NCI-H2227 treated with DMSO at 0.1 percent for 48 hours (cell line): ENCODE measurements around the gene FAM151A.

ENCODE experiments used
- DNase-seq: peaks from one replicate; lab custom pipeline; 2025; lab: John Stamatoyannopoulos, UW

The FAM151A gene

DNA sequence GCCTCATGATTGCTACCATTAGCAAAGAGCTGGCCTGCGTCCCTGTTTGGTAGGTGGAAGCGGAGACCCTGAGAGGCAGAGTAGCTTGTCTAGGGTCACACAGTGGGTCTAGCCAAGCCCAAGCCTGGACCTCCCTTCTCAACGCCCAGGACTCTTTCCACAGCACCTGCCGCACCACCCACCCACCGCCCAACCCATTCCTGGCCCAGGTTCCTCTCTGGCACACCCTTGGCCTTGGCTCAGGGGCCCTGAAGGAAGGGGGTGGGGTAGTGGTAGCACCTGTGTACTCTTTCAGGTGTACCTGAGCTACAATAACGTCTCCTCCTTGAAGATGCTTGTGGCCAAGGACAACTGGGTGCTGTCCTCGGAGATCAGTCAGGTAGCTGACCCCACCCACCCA is 19.3 kb downstream of the FAM151A start:
- DNase-seq, result no peak

- DNase-seq, result no peak
Measured at GRCh38 chr1:54603241-54603640, 20.1 kb downstream of the FAM151A start.

DNA sequence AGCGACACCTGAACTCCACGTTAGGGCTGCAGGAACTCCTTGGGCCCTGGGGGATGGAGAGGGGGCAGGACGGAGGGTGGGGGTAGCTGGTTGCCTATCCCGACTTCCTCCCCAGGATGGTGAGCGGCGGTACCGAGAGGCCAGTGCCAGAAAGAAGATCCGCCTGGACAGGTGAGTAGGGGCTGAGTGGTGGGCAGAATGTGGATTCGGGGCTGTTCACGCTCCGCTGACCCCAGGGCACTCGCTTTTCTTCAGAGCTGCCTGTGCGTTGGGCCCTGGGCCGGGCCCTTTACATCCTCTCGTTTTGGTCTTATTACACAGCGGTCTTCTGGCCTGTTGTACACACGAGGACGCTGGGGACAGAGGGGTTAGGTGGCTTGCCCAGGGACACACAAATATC is 20.8 kb downstream of the FAM151A start:
- no peak for DNase-seq

- DNase-seq, result no peak
Measured at GRCh38 chr1:54601730-54602129, 21.6 kb downstream of the FAM151A start.

DNA sequence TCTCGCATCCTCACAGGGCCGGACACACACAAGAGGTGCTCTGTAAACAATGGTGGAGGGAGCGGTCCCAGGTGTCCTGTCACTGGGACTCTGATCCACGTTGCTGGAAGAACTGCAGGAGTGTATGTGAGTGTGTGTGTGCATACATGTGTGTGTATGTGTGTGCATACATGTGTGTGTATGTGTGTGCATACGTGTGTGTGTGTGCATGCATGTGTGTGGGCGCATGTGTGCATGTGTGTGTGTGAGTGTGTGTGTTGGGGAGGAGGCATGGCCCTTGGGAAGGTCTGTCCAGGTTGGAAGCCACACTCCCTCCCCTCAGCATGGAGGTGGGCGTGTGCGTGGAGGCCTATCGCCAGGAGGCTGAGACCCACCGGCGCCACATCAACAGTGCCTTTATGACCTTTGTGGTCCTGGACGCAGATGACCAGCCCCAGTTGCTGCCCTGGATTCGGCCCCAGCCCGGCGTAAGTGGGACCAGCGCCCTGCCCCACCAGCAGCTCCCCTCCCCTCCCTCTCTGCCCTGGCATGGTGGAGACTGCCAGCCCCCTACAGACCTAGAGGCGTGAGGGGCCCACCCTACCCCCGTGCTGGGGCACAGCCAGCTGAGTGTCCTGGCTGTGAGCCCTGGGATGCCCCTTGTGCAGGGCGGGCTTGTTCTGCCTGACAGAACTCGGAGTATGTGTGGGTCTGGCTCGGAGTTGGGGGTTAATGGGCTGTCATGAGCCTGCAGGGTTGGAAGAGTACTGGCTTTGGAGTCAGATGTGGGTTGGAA is 22.2 kb downstream of the FAM151A start:
- DNase-seq, result no peak

- DNase-seq, result no peak
Measured at GRCh38 chr1:54599211-54599823, 24.0 kb downstream of the FAM151A start.

DNA sequence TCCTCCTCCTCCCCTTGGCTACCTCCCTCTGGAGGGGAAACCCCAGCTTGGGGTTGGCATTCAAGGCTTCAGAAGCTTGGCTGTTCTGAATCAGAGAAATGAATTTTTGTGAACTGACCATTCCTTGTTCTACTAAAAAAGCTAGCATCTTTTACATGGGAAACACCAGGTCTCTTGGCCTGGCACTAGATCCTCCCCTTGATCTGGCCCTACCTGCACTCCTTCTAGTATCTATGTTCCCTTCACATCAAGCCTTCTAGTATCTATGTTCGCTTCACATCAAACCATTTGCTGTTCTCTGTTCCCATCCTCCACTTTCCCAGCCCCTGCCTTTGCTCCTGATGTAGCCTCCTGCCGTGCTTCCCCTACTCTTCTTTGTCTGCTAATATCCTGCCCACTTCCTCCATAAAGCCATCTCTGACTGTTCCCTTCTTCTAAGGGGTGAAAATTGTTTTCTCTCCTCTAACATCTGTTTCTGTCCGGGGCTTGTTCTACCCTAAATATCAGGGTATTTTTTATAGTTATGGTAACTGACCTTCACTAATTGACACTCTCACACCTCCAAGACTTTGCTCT is 25.8 kb downstream of the FAM151A start:
- DNase-seq, result no peak

DNA sequence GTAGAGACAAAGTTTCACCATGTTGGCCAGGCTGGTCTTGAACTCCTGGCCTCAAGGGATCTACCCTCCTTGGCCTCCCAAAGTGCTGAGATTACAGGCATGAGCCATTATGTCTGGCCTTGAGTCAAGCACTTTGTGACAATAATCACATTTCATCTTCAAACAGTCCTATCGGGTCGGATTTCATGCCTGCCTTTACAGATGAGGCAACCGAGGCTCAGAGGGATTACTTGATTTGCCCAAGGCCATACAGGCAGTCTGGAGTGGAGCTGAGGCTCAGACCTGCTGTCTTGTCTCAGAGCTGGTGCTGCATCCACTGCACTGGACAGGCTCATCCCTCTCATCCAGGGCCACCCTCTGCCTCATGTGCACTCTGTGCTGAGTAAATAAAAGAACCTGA is 26.6 kb downstream of the FAM151A start:
- DNase-seq, result no peak

GRCh38 chr1:54595956-54596498 is 27.3 kb downstream of the FAM151A start:
- no peak for DNase-seq

- no peak for DNase-seq
Measured at GRCh38 chr1:54594463-54594862, 28.9 kb downstream of the FAM151A start.

DNA sequence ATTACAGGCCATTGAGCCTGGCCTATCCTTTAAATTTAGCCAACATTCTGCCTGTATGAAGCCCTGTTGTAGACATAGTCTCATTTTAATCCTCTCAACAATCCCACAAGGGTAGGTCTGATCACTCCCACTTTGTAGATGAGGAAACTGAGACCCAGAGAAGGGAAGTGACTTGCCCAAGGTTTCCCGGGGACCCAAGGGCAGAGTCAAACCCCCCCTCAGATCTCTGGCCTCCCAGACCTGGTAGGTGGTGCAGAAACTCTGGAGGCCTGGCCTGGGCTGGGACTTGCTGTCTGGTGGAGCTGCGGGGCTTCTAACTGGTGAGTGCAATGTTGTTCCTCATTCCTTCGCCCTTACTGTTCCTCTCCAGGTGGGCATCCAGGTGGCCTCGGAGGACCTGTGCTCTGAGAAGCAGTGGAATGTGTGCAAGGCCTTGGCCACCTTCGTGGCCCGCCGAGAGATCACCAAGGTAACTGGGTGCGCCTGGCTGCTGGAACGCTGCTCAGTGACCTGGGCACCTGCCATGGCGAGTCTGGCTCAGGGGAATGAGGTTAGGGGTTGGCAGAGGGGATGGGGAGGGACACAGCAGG is 29.7 kb downstream of the FAM151A start:
- no peak for DNase-seq

- DNase-seq, result no peak
Measured at GRCh38 chr1:54591127-54591756, 32.1 kb downstream of the FAM151A start.

GRCh38 chr1:54588377-54588776 is 34.9 kb downstream of the FAM151A start:
- no peak for DNase-seq

DNA sequence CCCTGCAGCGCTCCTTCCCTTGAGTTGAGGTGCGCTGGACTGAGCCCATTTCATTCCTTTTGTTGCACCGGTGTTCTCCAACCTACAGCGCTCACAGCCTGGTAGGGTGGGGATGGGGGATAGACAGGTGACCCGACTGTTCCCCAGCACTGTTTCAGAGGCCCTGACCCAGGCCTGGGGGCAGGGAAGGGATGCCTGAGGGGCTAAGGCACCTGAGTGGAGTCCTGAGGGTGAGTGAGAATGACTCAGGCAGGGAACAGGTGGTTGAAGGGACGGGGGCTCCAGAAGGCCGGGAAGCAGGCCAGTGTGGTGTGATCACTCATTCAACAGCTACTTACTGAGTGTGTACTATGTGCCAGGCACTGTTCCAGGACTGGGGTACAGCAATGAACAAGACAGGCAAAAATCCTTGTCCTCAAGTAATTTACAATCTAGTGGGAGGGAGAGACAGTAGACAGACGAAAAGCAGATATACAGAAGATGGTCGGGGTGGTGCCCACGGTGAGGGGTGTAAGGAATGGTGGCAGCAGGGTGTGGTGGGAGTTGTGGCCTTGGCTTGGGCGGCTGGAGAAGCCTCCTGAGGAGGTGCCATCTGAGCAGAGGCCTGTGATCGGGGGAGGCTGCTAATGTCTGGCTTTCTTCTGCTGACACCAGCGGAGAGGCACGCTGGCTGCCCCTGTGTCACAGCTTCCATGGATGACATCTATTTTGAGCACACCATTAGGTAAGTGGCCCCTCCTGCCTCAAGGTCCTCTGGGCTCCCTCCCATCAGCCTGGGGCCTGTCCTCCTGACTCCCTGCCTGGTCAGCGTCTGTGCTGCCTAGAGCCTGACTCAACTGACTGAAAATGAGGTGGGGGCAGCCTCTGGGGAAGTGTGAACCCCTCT is 37.9 kb downstream of the FAM151A start:
- DNase-seq, result no peak

DNA sequence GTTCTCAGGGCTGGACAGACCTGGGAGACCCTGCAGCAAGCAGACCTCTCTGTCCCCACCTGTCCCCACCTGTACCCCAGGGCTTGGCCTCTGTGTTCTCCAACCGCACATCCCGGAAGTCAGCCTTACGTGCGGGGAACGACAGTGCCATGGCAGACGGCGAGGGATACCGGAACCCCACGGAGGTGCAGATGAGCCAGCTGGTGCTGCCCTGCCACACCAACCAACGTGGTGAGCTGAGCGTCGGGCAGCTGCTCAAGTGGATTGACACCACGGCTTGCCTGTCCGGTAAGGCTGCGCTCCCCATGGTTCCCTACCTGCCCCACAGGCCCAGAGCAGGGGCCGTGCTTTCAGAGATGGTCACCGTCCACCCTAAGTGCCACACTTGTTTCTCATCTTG is 38.8 kb downstream of the FAM151A start:
- no peak for DNase-seq

GRCh38 chr1:54583871-54584270 is 39.5 kb downstream of the FAM151A start:
- no peak for DNase-seq

DNA sequence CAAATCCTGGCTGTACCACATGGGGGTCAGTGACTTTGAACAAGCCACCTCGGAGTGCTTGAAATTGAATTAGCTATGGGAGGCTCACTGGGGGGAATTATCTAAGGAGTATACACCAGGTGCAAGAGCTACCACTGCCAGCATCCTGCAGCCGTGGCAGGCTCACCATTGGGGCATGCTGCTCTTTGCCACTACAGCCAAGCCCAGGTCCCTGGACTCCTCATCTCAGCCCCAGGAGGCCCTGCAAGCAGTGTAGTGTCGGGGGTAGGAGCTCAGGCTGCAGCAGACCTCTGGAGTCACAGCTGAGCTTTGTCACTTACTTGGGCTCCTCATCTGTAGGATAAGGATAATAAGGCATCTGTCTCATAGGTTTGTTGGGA is 40.0 kb downstream of the FAM151A start:
- DNase-seq, result no peak

DNA sequence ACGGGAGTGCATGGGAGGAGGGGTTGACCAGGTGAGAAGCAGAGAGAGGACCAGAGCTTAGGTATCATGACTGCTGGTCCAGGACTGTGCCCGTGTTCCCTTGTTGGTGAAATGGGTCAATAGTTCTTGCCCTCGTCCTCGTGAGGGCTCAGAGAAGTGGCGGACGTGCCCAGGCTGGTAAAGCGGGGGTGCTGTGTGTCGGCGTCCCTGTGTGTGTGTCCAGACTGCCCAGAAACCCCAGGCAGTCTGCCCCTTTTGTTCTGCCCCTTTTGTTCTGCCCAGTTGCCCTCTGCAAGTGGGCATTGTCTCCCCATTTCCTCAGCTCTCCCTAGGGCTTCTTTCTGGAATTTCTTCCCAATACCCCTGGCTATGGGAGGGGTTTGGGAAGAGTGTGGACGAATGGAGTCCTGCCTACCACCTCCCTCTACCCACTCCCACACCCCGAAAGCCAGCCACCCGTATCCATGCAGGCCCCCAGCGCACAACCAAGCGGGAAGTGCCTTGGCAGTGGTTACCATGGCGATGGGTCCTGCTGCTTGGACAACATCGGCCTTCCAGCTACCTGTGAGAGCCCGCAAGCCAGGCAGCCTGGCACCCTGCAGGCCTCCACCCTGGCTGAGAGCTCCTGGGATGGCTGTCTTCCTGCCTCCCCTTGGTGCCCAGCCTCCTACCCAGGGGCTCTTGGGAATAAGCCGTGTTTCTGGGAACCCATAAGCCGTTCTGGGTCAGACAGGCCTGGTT is 40.6 kb downstream of the FAM151A start:
- no peak for DNase-seq

GRCh38 chr1:54581621-54582035 is 41.7 kb downstream of the FAM151A start:
- no peak for DNase-seq

- DNase-seq, result no peak
Measured at GRCh38 chr1:54580856-54581550, 42.3 kb downstream of the FAM151A start.
